Measurements from ENCODE around the gene RHOV.

- TF ChIP-seq CTCF (IDR thresholded peaks at IDR 0.05), result no peak
- no peak for TF ChIP-seq POLR2A (IDR thresholded peaks at IDR 0.05)
Measured at GRCh38 chr15:40909662-40910630, 35.9 kb upstream of the RHOV start.
